AG10803 (cell line): ENCODE measurements around the gene DVL3.
"Not testable (repeated sequence)": the region's sequence is repeated elsewhere in the genome, so short reads cannot be mapped to it uniquely, and the experiment has no call there.

Experiments used
- DNase-seq: peaks from one replicate; pipeline ENCODE4 v3.0.0; 2010; ENCODE audit warnings: low read depth
- H3K4me3 ChIP-seq: 2 replicates; pipeline ENCODE4 v1.5.1; 2011; ENCODE audit warnings: mild to moderate bottlenecking, low read length, control low read depth
- TF ChIP-seq, protein P1 (sequence below): conservative IDR thresholded peaks from 2 replicates; pipeline ENCODE4 v1.5.1; 2011; ENCODE audit warnings: mild to moderate bottlenecking, low read length, control low read depth, inconsistent platforms

Gene DVL3

DNA sequence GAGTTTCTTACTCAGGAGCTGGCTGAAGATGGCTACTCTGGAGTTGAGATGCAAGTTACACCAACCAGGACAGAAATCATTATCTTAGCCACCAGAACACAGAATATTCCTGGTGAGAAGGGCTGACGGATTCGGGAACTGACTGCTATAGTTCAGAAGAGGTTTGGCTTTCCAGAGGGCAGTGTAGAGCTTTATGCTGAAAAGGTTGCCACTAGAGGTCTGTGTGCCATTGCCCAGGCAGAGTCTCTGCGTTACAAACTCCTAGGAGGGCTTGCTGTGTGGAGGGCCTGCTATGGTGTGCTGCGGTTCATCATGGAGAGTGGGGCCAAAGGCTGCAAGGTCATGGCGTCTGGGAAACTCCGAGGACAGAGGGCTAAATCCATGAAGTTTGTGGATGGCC, 5.4 kb upstream of the DVL3 start:
- not testable (repeated sequence) for H3K4me3 ChIP-seq
- TF ChIP-seq, protein P1, sequence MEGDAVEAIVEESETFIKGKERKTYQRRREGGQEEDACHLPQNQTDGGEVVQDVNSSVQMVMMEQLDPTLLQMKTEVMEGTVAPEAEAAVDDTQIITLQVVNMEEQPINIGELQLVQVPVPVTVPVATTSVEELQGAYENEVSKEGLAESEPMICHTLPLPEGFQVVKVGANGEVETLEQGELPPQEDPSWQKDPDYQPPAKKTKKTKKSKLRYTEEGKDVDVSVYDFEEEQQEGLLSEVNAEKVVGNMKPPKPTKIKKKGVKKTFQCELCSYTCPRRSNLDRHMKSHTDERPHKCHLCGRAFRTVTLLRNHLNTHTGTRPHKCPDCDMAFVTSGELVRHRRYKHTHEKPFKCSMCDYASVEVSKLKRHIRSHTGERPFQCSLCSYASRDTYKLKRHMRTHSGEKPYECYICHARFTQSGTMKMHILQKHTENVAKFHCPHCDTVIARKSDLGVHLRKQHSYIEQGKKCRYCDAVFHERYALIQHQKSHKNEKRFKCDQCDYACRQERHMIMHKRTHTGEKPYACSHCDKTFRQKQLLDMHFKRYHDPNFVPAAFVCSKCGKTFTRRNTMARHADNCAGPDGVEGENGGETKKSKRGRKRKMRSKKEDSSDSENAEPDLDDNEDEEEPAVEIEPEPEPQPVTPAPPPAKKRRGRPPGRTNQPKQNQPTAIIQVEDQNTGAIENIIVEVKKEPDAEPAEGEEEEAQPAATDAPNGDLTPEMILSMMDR: peak; percentile 45
- DNase-seq: peak; percentile 40

GRCh38 chr3:184155644-184156521, 706 bp downstream of the DVL3 start:
- TF ChIP-seq, protein P1: no peak
- peak overlapping the region; percentile 96 for H3K4me3 ChIP-seq
- DNase-seq: peak; percentile 28

- DNase-seq: peak; percentile 70
- peak overlapping the region; percentile 96 for H3K4me3 ChIP-seq
- TF ChIP-seq, protein P1: no peak
These were observed 1.4 kb downstream of the DVL3 start for GRCh38 chr3:184156522-184156955.

GRCh38 chr3:184157206-184157605, 2.0 kb downstream of the DVL3 start:
- no peak for DNase-seq
- peak overlapping the region; percentile 96 for H3K4me3 ChIP-seq
- TF ChIP-seq, protein P1: no peak

- no peak overlapping the region; the same call in 1 of the 2 replicates for H3K4me3 ChIP-seq
- TF ChIP-seq, protein P1: no peak
- DNase-seq: no peak
These were observed 3.2 kb downstream of the DVL3 start for GRCh38 chr3:184158404-184158803.

DNA sequence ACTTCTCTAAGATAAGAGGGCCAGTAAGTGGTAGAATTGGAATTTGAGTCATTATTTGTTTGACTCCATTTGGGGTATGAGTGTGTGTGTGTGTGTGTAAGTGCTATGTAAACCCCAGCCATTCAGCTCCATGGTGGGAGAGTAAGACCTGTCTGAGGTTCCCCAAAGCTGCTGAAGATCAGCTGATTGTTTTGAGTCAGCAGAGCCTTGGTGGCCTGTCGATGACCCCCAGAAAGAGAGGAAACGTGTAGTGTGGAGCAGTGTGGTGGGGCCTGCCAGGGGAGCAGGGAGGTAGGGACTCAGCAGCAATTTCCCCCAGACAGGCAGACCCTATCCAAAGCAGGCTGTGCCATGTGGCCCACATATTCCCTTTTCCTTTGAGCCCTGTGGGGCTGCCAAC, 5.3 kb downstream of the DVL3 start:
- TF ChIP-seq, protein P1: no peak
- peak; percentile 60 for DNase-seq
- peak overlapping the region; percentile 24 for H3K4me3 ChIP-seq

GRCh38 chr3:184162571-184163070, 7.4 kb downstream of the DVL3 start:
- not testable (repeated sequence) for H3K4me3 ChIP-seq
- peak; percentile 61 for DNase-seq
